Naive B cell (primary cell): Measurements from ENCODE around the gene PITPNM3. TPM values are rescaled to one million over a fixed set of nuclear protein-coding genes. Genes with fewer than 3 reads are reported as not detected.

Experiments used
- ATAC-seq, 2 donors: fragments of 150-1000 bp; cut with Tn5 transposase; 2 replicates each; pipeline ENCODE4 v1.10.0; 2021; ENCODE audit warnings: low read depth in 2 of 2, mild to moderate bottlenecking in 2 of 2, moderate library complexity in 2 of 2
- DNase-seq: peaks from one replicate; pipeline ENCODE4 v3.0.0; 2022
- H3K27ac Mint-ChIP-seq, 6 donors: one replicate each; pipeline ENCODE4 v1.8.0; 2020 to 2022; ENCODE audit warnings: mild to moderate bottlenecking in 6 of 6, mixed read lengths in 6 of 6, moderate library complexity in 5 of 6, inconsistent platforms in 2 of 6
- H3K27me3 Mint-ChIP-seq, 3 donors: one replicate each; pipeline ENCODE4 v1.8.0; 2021 to 2022; ENCODE audit warnings: mixed read lengths in 3 of 3, mild to moderate bottlenecking in 1 of 3
- H3K36me3 Mint-ChIP-seq, 2 donors: one replicate each; pipeline ENCODE4 v1.8.0; 2020 to 2022; ENCODE audit warnings: mixed read lengths in 2 of 2, inconsistent platforms in 1 of 2, mild to moderate bottlenecking in 1 of 2
- H3K4me1 Mint-ChIP-seq, 3 donors: one replicate each; pipeline ENCODE4 v1.8.0; 2020 to 2022; ENCODE audit warnings: mixed read lengths in 3 of 3, inconsistent platforms in 1 of 3, mild to moderate bottlenecking in 1 of 3, moderate library complexity in 1 of 3
- H3K4me3 Mint-ChIP-seq, 8 donors: one replicate each; pipeline ENCODE4 v1.8.0; 2020 to 2022; ENCODE audit warnings: mild to moderate bottlenecking in 8 of 8, mixed read lengths in 8 of 8, moderate library complexity in 8 of 8, inconsistent platforms in 2 of 8
- H3K9me3 Mint-ChIP-seq, 7 donors: one replicate each; pipeline ENCODE4 v1.8.0; 2020 to 2022; ENCODE audit warnings: mixed read lengths in 7 of 7, mild to moderate bottlenecking in 5 of 7, inconsistent platforms in 2 of 7, moderate library complexity in 1 of 7
- polyA plus RNA-seq, 6 donors: library from polyadenylated mRNA; unstranded; fragments of 300-500 nt; fragmentation: Illumina TruSeq; gene quantifications; one replicate each; pipeline ENCODE4 v1.2.3, GENCODE V29; 2021; ENCODE audit warnings: low read depth in 6 of 6

The PITPNM3 gene
- polyA plus RNA-seq, 6 donors from 2014 or later = 0.04 to 0.12 (median 0.07) TPM; not detected in 3

DNA sequence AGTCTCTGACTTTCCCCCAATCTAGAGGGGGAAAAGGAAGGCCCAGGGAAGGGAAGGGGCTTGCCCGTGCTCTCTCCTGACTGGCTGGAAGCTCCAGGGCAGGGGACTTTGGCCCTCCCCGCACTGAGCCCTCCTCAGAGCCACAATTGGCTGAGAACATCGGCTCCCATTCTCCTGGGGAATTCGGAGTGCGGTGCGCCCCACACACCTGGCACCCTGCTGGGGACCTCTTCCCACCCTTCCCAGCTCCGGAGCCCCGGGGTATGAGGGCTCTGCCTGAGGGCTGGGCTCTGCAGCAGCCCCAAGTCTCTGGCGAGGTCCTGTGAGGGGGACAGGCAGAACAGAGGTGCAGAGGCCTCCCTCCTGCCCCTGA lies 76.1 kb downstream of the PITPNM3 start:
- H3K27me3 Mint-ChIP-seq = peaks cover 0 to 31% (median 26%) of the 10 kb centered on the region in 3 donors
- ATAC-seq = no peak
- no peaks in the 10 kb centered on the region for H3K9me3 Mint-ChIP-seq
- H3K27ac Mint-ChIP-seq = no peak overlapping the region
- no peak for DNase-seq
- no peak overlapping the region for H3K4me3 Mint-ChIP-seq
- no peaks in the 10 kb centered on the region for H3K36me3 Mint-ChIP-seq
- H3K4me1 Mint-ChIP-seq = no peaks in the 10 kb centered on the region

GRCh38 chr17:6479622-6480302 lies 76.6 kb downstream of the PITPNM3 start:
- no peaks in the 10 kb centered on the region for H3K4me1 Mint-ChIP-seq
- H3K36me3 Mint-ChIP-seq = no peaks in the 10 kb centered on the region
- ATAC-seq = no peak
- H3K4me3 Mint-ChIP-seq = no peak overlapping the region
- H3K27ac Mint-ChIP-seq = no peak overlapping the region
- peaks cover 0 to 28% (median 26%) of the 10 kb centered on the region in 3 donors for H3K27me3 Mint-ChIP-seq
- no peaks in the 10 kb centered on the region for H3K9me3 Mint-ChIP-seq
- no peak for DNase-seq

GRCh38 chr17:6478486-6478885 lies 77.9 kb downstream of the PITPNM3 start:
- ATAC-seq (no peak), DNase-seq (no peak)
- Mint-ChIP-seq H3K4me3 (no peak overlapping the region), H3K9me3 (no peaks in the 10 kb centered on the region), H3K4me1 (no peaks in the 10 kb centered on the region), H3K27me3 (peaks cover 0 to 25% (median 19%) of the 10 kb centered on the region in 3 donors), H3K36me3 (no peaks in the 10 kb centered on the region), H3K27ac (no peak overlapping the region)

GRCh38 chr17:6477831-6478383 lies 78.4 kb downstream of the PITPNM3 start:
- DNase-seq (no peak), ATAC-seq (no peak)
- Mint-ChIP-seq H3K9me3 (no peaks in the 10 kb centered on the region), H3K36me3 (no peaks in the 10 kb centered on the region), H3K4me3 (no peak overlapping the region), H3K27ac (peak overlapping the region in 2 of 6 donors; percentile 12 to 56), H3K4me1 (peaks cover 3 to 6% (median 6%) of the 10 kb centered on the region in 3 donors), H3K27me3 (peaks cover 0 to 21% (median 16%) of the 10 kb centered on the region in 3 donors)

DNA sequence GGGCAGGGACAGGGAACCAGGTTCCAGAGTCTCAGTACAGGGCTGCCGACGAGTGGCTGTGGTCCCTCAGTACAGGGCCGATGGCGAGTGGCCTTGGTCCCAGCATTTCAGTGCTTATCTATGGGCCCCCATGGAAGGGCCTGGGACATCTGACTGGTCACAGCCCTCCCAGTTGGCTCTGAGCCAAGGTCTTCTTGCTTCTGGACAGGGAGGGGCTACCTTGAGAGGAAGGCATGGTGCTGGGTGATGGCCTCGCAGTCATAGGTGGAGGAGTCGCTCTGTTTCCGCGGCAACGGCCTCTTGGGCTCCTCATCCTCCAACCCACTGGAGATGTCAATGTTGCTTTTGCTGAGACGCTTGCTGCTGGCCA lies 79.6 kb downstream of the PITPNM3 start:
- H3K4me3 Mint-ChIP-seq = no peak overlapping the region
- H3K4me1 Mint-ChIP-seq = peaks cover 3 to 7% (median 6%) of the 10 kb centered on the region in 3 donors
- no peak overlapping the region for H3K27ac Mint-ChIP-seq
- no peak for ATAC-seq
- H3K9me3 Mint-ChIP-seq = no peaks in the 10 kb centered on the region
- H3K36me3 Mint-ChIP-seq = no peaks in the 10 kb centered on the region
- no peak for DNase-seq
- peaks cover 0 to 14% (median 9%) of the 10 kb centered on the region in 3 donors for H3K27me3 Mint-ChIP-seq

DNA sequence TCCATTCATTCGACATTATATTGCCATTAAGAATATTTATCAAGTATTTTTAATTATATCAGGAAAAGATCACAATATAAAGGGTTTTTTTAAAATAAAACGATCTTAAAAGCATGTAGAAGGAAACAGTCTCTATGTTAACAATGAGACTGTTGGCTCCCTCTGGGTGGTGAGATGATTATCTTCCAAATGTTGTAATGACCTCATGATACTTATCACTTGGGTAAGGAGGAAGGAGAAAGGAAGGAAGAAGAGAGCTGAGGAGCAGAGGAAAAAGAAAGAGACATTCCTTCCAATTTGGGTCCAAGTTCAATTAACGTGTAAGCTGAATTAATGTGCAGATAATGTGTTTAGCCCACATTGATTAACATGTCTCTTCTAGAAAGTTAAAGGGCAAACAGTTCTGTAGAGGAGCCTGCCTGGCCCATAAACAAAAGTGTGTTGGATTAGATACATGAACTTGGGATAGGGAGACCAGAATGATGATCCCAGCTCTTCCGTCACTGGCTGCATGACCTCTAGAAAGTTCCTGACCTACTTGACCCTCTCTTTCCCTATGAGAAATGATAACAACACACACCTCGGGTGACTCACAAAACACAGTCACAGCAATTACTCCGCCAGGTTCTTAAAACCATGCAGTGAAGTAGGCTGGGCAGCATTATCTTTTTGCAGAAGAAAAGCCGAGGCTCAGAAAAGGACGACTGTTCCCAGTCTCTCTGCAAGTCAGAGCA lies 80.1 kb downstream of the PITPNM3 start:
- Mint-ChIP-seq H3K27me3 (peaks cover 0 to 11% (median 4%) of the 10 kb centered on the region in 3 donors), H3K36me3 (no peaks in the 10 kb centered on the region), H3K9me3 (no peaks in the 10 kb centered on the region), H3K27ac (no peak overlapping the region), H3K4me1 (peaks cover 3 to 7% (median 6%) of the 10 kb centered on the region in 3 donors), H3K4me3 (no peak overlapping the region)
- DNase-seq (no peak), ATAC-seq (no peak)

- peaks cover 0 to 3% (median 0%) of the 10 kb centered on the region in 3 donors for H3K27me3 Mint-ChIP-seq
- peaks cover 3 to 7% (median 6%) of the 10 kb centered on the region in 3 donors for H3K4me1 Mint-ChIP-seq
- H3K36me3 Mint-ChIP-seq = no peaks in the 10 kb centered on the region
- ATAC-seq (no peak), DNase-seq (no peak)
- no peak overlapping the region for H3K27ac Mint-ChIP-seq
- no peak overlapping the region for H3K4me3 Mint-ChIP-seq
- no peaks in the 10 kb centered on the region for H3K9me3 Mint-ChIP-seq
Measured at GRCh38 chr17:6475411-6475810, 80.9 kb downstream of the PITPNM3 start.

- DNase-seq (no peak), ATAC-seq (no peak)
- H3K9me3 Mint-ChIP-seq = no peaks in the 10 kb centered on the region
- H3K4me1 Mint-ChIP-seq = peaks cover 3 to 7% (median 6%) of the 10 kb centered on the region in 3 donors
- H3K27me3 Mint-ChIP-seq = peaks cover 0 to 4% (median 0%) of the 10 kb centered on the region in 3 donors
- H3K36me3 Mint-ChIP-seq = no peaks in the 10 kb centered on the region
- no peak overlapping the region for H3K27ac Mint-ChIP-seq
- H3K4me3 Mint-ChIP-seq = no peak overlapping the region
Measured at GRCh38 chr17:6474906-6475305, 81.4 kb downstream of the PITPNM3 start.

DNA sequence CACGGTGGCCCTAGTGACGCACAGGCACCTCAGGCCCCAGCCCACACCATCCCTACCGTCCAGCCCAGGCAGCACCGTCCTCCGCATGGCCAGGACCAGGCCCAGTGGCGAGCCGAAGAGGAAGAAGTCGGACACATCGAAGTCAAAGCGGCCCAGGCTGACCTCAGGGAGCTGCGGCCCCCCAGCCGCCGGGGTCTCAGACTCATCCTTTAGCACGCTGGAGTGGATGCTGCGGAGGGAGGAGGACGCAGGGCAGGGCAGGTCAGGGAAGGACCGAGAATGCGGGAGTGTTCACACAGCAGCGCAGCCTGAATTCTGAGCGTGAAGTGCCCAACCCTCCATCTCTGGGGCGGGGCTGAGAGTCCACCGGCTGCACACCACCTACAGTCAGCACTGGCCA lies 82.0 kb downstream of the PITPNM3 start:
- no peak overlapping the region for H3K4me3 Mint-ChIP-seq
- H3K36me3 Mint-ChIP-seq = no peaks in the 10 kb centered on the region
- H3K27ac Mint-ChIP-seq = no peak overlapping the region
- H3K27me3 Mint-ChIP-seq = peaks cover 0 to 8% (median 1%) of the 10 kb centered on the region in 3 donors
- ATAC-seq (no peak), DNase-seq (no peak)
- no peaks in the 10 kb centered on the region for H3K9me3 Mint-ChIP-seq
- H3K4me1 Mint-ChIP-seq = peaks cover 3 to 7% (median 6%) of the 10 kb centered on the region in 3 donors

DNA sequence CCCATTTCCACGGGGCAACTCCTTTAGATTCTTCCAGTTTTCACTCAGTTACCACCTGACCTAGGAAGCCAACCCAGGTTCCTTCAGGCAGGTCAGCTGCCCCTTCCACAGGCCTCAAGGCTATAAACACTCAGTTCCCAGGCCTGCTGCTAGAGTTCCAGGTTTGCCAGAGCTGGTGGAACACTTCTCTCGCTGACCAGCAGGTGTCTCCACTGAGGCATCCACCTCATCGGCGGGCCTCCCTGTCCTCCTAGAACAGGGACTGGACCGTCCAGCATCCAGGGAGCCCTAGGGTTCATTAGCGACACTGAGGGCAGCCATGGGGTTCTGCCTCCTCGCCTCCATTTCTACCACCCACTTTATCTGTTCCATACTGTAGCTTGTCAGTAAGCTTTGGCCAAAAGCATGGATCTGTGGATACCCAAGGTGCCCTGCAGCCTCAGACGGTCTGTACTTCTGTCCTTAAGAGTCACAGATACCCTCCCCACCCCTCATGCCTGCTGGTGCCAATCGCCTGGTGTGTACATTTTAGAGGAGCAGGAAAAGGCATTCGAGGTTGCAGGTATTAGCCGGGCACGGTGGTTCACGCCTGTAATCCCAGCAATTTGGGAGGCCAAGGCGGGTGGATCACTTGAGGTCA lies 83.1 kb downstream of the PITPNM3 start:
- peak overlapping the region in 2 of 6 donors; percentile 33 to 49 for H3K27ac Mint-ChIP-seq
- no peaks in the 10 kb centered on the region for H3K9me3 Mint-ChIP-seq
- no peak overlapping the region for H3K4me3 Mint-ChIP-seq
- ATAC-seq (peak in 1 of 2 donors; percentile 49), DNase-seq (peak; percentile 50)
- peaks cover 0 to 19% (median 12%) of the 10 kb centered on the region in 3 donors for H3K27me3 Mint-ChIP-seq
- H3K36me3 Mint-ChIP-seq = no peaks in the 10 kb centered on the region
- H3K4me1 Mint-ChIP-seq = peaks cover 3 to 7% (median 6%) of the 10 kb centered on the region in 3 donors

GRCh38 chr17:6472517-6472916 lies 83.8 kb downstream of the PITPNM3 start:
- no peak for ATAC-seq
- DNase-seq = no peak
- peaks cover 3 to 7% (median 6%) of the 10 kb centered on the region in 3 donors for H3K4me1 Mint-ChIP-seq
- no peak overlapping the region for H3K4me3 Mint-ChIP-seq
- H3K27ac Mint-ChIP-seq = no peak overlapping the region
- no peaks in the 10 kb centered on the region for H3K36me3 Mint-ChIP-seq
- peaks cover 4 to 19% (median 12%) of the 10 kb centered on the region in 3 donors for H3K27me3 Mint-ChIP-seq
- H3K9me3 Mint-ChIP-seq = no peaks in the 10 kb centered on the region

GRCh38 chr17:6471531-6472465 lies 84.6 kb downstream of the PITPNM3 start:
- Mint-ChIP-seq H3K4me3 (no peak overlapping the region), H3K36me3 (no peaks in the 10 kb centered on the region), H3K9me3 (no peaks in the 10 kb centered on the region), H3K27ac (no peak overlapping the region), H3K27me3 (peaks cover 4 to 19% (median 12%) of the 10 kb centered on the region in 3 donors), H3K4me1 (peaks cover 3 to 7% (median 6%) of the 10 kb centered on the region in 3 donors)
- ATAC-seq (no peak), DNase-seq (no peak)
